KOPT-K1 (cell line): ENCODE measurements around the gene NUSAP1.
"Not testable (repeated sequence)": the region's sequence is repeated elsewhere in the genome, so short reads cannot be mapped to it uniquely, and the experiment has no call there.

Experiments
- H3K27ac ChIP-seq: fragments of 200-600 bp; sonication (generic); 2 replicates; pipeline ENCODE4 v1.5.1; 2016; ENCODE audit warnings: antibody characterized with exemption, mild to moderate bottlenecking, low read depth, low read length; ENCODE audit not compliant: poor library complexity, severe bottlenecking
- H3K36me3 ChIP-seq: fragments of 200-600 bp; sonication (generic); 2 replicates; pipeline ENCODE4 v1.5.1; 2017; ENCODE audit warnings: antibody characterized with exemption, mild to moderate bottlenecking, low read length, moderate library complexity; ENCODE audit not compliant: insufficient read depth
- H3K9me3 ChIP-seq: fragments of 200-600 bp; sonication (generic); 2 replicates; pipeline ENCODE4 v1.5.1; 2017; ENCODE audit warnings: antibody characterized with exemption, low read length, mild to moderate bottlenecking; ENCODE audit not compliant: insufficient read depth, poor library complexity, severe bottlenecking

NUSAP1 gene

GRCh38 chr15:41307679-41308078 is 25.0 kb upstream of the NUSAP1 start:
- Histone ChIP-seq H3K36me3 (peaks cover 65% of the 10 kb centered on the region), H3K9me3 (no peaks in the 10 kb centered on the region), H3K27ac (no peak overlapping the region)

GRCh38 chr15:41309226-41309905 is 23.3 kb upstream of the NUSAP1 start:
- H3K27ac ChIP-seq: no peak overlapping the region
- no peaks in the 10 kb centered on the region for H3K9me3 ChIP-seq
- peaks cover 73% of the 10 kb centered on the region for H3K36me3 ChIP-seq

GRCh38 chr15:41320805-41321330 is 11.8 kb upstream of the NUSAP1 start:
- peaks cover 50% of the 10 kb centered on the region for H3K36me3 ChIP-seq
- not testable (repeated sequence) for H3K27ac ChIP-seq, H3K9me3 ChIP-seq

GRCh38 chr15:41323611-41324010 is 9.1 kb upstream of the NUSAP1 start:
- Histone ChIP-seq H3K27ac (no peak overlapping the region), H3K36me3 (peaks cover 55% of the 10 kb centered on the region), H3K9me3 (no peaks in the 10 kb centered on the region)

- Histone ChIP-seq H3K9me3 (no peaks in the 10 kb centered on the region), H3K36me3 (peaks cover 25% of the 10 kb centered on the region), H3K27ac (peak overlapping the region; percentile 94)
Observed at GRCh38 chr15:41331281-41331680, 1.4 kb upstream of the NUSAP1 start.

GRCh38 chr15:41331833-41332193 is 868 bp upstream of the NUSAP1 start:
- peaks cover 25% of the 10 kb centered on the region for H3K36me3 ChIP-seq
- H3K27ac ChIP-seq: peak overlapping the region; percentile 94
- no peaks in the 10 kb centered on the region for H3K9me3 ChIP-seq

- Histone ChIP-seq H3K36me3 (peaks cover 25% of the 10 kb centered on the region), H3K27ac (peak overlapping the region; percentile 94), H3K9me3 (no peaks in the 10 kb centered on the region)
Observed at GRCh38 chr15:41333026-41333562, 413 bp downstream of the NUSAP1 start.

GRCh38 chr15:41334293-41335120 is 1.8 kb downstream of the NUSAP1 start:
- Histone ChIP-seq H3K9me3 (no peaks in the 10 kb centered on the region), H3K27ac (peak overlapping the region; percentile 94), H3K36me3 (peaks cover 34% of the 10 kb centered on the region)

GRCh38 chr15:41336549-41336948 is 3.9 kb downstream of the NUSAP1 start:
- Histone ChIP-seq H3K36me3 (peaks cover 54% of the 10 kb centered on the region), H3K9me3 (no peaks in the 10 kb centered on the region), H3K27ac (no peak overlapping the region)

GRCh38 chr15:41337047-41337446 is 4.4 kb downstream of the NUSAP1 start:
- Histone ChIP-seq H3K36me3 (peaks cover 59% of the 10 kb centered on the region), H3K27ac (no peak overlapping the region), H3K9me3 (no peaks in the 10 kb centered on the region)

- H3K27ac ChIP-seq: no peak overlapping the region
- peaks cover 68% of the 10 kb centered on the region for H3K36me3 ChIP-seq
- H3K9me3 ChIP-seq: no peaks in the 10 kb centered on the region
Observed at GRCh38 chr15:41337631-41338522, 5.2 kb downstream of the NUSAP1 start.

GRCh38 chr15:41340189-41340695 is 7.6 kb downstream of the NUSAP1 start:
- H3K27ac ChIP-seq: no peak overlapping the region
- H3K9me3 ChIP-seq: no peaks in the 10 kb centered on the region
- H3K36me3 ChIP-seq: peaks cover 91% of the 10 kb centered on the region

- no peaks in the 10 kb centered on the region for H3K9me3 ChIP-seq
- H3K36me3 ChIP-seq: peaks cover 100% of the 10 kb centered on the region
- no peak overlapping the region for H3K27ac ChIP-seq
Observed at GRCh38 chr15:41341519-41341918, 8.8 kb downstream of the NUSAP1 start.

GRCh38 chr15:41347236-41347635 is 14.6 kb downstream of the NUSAP1 start:
- no peak overlapping the region for H3K27ac ChIP-seq
- H3K9me3 ChIP-seq: no peaks in the 10 kb centered on the region
- peaks cover 99% of the 10 kb centered on the region for H3K36me3 ChIP-seq
